Measurements from ENCODE around the gene SLC38A9. TPM values are rescaled to one million over a fixed set of nuclear protein-coding genes. Genes with fewer than 3 reads are reported as not detected.

SLC38A9 gene
- total RNA-seq, 1 experiment from 2014 or later = 20.1 TPM

DNA sequence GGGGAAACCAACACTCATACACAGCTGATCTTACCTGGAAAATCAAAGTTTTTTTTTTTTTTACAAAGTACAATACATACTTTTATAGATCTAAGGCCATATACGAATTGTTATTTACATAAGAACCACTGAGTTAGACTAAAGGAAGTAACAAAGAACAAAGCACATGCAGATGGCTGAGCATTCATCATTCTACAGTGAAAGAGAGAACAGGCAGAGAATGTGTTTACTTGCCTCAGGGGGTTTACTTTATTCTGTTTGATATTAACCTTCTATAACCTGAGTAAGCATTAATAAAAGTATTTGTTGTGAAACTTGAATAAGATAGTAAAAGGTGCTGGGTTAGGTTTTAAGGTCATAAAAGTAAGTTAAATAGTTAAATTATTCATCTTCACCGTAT, 54.7 kb downstream of the SLC38A9 start:
- no peaks in the 10 kb centered on the region for H3K4me1 Mint-ChIP-seq (ENCODE audit: insufficient read depth, unreplicated experiment)
- intact Hi-C loops (cut with micrococcal nuclease) = no loop called here
- BruUV-seq (replicated peaks) = no TSS peak
- no peak for TF ChIP-seq CTCF (IDR thresholded peaks at IDR 0.05; ENCODE audit: unreplicated experiment)
- ChIA-PET POLR2A (no interaction called here), CTCF (interaction anchor here (0.6 kb wide), 1 partner anchor 34 kb away, joined by 3 read pairs; no protein-coding TSS in a partner anchor)
- no peak overlapping the region for H3K4me3 Mint-ChIP-seq (ENCODE audit: unreplicated experiment)
- peaks cover 36% of the 10 kb centered on the region for H3K36me3 Mint-ChIP-seq (ENCODE audit: insufficient read depth, unreplicated experiment)
- H3K9me3 Mint-ChIP-seq (ENCODE audit: unreplicated experiment) = no peaks in the 10 kb centered on the region
- no peak for DNase-seq (ENCODE audit: unreplicated experiment)
- H3K27me3 Mint-ChIP-seq (ENCODE audit: insufficient read depth, unreplicated experiment) = no peaks in the 10 kb centered on the region
- no peak overlapping the region for H3K27ac Mint-ChIP-seq (ENCODE audit: low read depth, unreplicated experiment)

GRCh38 chr5:55650386-55650785, 61.7 kb downstream of the SLC38A9 start:
- Mint-ChIP-seq H3K4me3 (ENCODE audit: unreplicated experiment) (no peak overlapping the region), H3K4me1 (ENCODE audit: insufficient read depth, unreplicated experiment) (no peaks in the 10 kb centered on the region), H3K27ac (ENCODE audit: low read depth, unreplicated experiment) (no peak overlapping the region), H3K36me3 (ENCODE audit: insufficient read depth, unreplicated experiment) (peaks cover 53% of the 10 kb centered on the region), H3K9me3 (ENCODE audit: unreplicated experiment) (no peaks in the 10 kb centered on the region), H3K27me3 (ENCODE audit: insufficient read depth, unreplicated experiment) (no peaks in the 10 kb centered on the region)
- ChIA-PET POLR2A (no interaction called here), CTCF (interaction anchor here (0.6 kb wide), 1 partner anchor 260 kb away, joined by 5 read pairs; no protein-coding TSS in a partner anchor)
- intact Hi-C loops (cut with micrococcal nuclease) = no loop called here
- peak; percentile 11 for DNase-seq (ENCODE audit: unreplicated experiment)
- no peak for TF ChIP-seq CTCF (IDR thresholded peaks at IDR 0.05; ENCODE audit: unreplicated experiment)
- no TSS peak for BruUV-seq (replicated peaks)

- no peak for TF ChIP-seq CTCF (IDR thresholded peaks at IDR 0.05; ENCODE audit: unreplicated experiment)
- Mint-ChIP-seq H3K4me3 (ENCODE audit: unreplicated experiment) (no peak overlapping the region), H3K9me3 (ENCODE audit: unreplicated experiment) (no peaks in the 10 kb centered on the region), H3K36me3 (ENCODE audit: insufficient read depth, unreplicated experiment) (peaks cover 55% of the 10 kb centered on the region), H3K27ac (ENCODE audit: low read depth, unreplicated experiment) (no peak overlapping the region), H3K4me1 (ENCODE audit: insufficient read depth, unreplicated experiment) (no peaks in the 10 kb centered on the region), H3K27me3 (ENCODE audit: insufficient read depth, unreplicated experiment) (no peaks in the 10 kb centered on the region)
- BruUV-seq (replicated peaks) = no TSS peak
- ChIA-PET CTCF (no interaction called here), POLR2A (no interaction called here)
- intact Hi-C loops (cut with micrococcal nuclease) = no loop called here
- DNase-seq (ENCODE audit: unreplicated experiment) = no peak
These were observed 62.2 kb downstream of the SLC38A9 start for GRCh38 chr5:55649963-55650362.

DNA sequence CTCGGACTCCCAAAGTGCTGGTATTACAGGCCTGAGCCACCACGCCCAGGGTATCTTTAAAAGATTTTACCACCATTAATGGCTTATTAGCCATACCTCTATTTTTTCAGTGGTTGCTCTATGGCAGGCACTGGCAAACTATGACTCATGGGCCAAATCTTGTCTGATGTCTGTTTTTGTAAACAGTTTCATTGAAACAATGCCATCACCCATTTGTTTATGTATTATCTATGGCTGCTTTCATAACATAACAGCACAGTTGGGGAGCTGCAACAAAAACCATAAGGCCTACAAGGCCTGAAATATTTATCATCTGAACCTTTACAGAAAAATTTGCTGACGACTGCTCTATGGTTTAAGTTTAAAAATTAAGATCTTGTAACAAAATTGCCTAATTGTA, 66.8 kb downstream of the SLC38A9 start:
- intact Hi-C loops (cut with micrococcal nuclease) = no loop called here
- Mint-ChIP-seq H3K4me3 (ENCODE audit: unreplicated experiment) (no peak overlapping the region), H3K27ac (ENCODE audit: low read depth, unreplicated experiment) (no peak overlapping the region), H3K36me3 (ENCODE audit: insufficient read depth, unreplicated experiment) (peaks cover 47% of the 10 kb centered on the region), H3K4me1 (ENCODE audit: insufficient read depth, unreplicated experiment) (no peaks in the 10 kb centered on the region), H3K9me3 (ENCODE audit: unreplicated experiment) (no peaks in the 10 kb centered on the region), H3K27me3 (ENCODE audit: insufficient read depth, unreplicated experiment) (no peaks in the 10 kb centered on the region)
- ChIA-PET CTCF (interaction anchor here (0.7 kb wide), 1 partner anchor 464 kb away, joined by 3 read pairs; no protein-coding TSS in a partner anchor), POLR2A (no interaction called here)
- DNase-seq (ENCODE audit: unreplicated experiment) = peak; percentile 44
- TF ChIP-seq CTCF (IDR thresholded peaks at IDR 0.05; ENCODE audit: unreplicated experiment) = no peak
- no TSS peak for BruUV-seq (replicated peaks)
